Measurements from ENCODE around the gene TICAM1. TPM values are rescaled to one million over a fixed set of nuclear protein-coding genes. Genes with fewer than 3 reads are reported as not detected.

The TICAM1 gene
- total and polyA plus RNA-seq, 2 of the 8 experiments (the other 6 are each of a cell fraction or from before 2014, with no cell fraction given): 0.41 to 0.65 TPM

DNA sequence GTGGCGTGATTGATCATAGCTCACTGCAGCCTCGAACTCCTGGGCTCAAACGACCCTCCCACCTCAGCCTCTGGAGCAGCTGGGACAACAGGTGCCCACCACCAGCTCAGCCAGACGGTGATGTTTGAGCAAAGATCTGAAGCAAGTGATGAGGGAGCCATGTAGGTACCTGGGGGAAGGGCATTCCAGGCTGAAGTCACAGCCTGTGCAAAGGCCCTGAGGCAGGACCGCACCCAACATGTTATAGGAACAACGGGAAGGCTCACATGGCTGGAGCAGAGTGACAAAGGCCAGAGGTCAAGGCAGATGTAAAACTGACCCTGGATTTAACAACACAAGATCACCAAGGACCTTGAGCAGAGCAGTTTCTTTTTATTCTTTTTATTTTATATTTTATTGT lies 25.1 kb downstream of the TICAM1 start (continued):
- TF ChIP-seq, protein P1, sequence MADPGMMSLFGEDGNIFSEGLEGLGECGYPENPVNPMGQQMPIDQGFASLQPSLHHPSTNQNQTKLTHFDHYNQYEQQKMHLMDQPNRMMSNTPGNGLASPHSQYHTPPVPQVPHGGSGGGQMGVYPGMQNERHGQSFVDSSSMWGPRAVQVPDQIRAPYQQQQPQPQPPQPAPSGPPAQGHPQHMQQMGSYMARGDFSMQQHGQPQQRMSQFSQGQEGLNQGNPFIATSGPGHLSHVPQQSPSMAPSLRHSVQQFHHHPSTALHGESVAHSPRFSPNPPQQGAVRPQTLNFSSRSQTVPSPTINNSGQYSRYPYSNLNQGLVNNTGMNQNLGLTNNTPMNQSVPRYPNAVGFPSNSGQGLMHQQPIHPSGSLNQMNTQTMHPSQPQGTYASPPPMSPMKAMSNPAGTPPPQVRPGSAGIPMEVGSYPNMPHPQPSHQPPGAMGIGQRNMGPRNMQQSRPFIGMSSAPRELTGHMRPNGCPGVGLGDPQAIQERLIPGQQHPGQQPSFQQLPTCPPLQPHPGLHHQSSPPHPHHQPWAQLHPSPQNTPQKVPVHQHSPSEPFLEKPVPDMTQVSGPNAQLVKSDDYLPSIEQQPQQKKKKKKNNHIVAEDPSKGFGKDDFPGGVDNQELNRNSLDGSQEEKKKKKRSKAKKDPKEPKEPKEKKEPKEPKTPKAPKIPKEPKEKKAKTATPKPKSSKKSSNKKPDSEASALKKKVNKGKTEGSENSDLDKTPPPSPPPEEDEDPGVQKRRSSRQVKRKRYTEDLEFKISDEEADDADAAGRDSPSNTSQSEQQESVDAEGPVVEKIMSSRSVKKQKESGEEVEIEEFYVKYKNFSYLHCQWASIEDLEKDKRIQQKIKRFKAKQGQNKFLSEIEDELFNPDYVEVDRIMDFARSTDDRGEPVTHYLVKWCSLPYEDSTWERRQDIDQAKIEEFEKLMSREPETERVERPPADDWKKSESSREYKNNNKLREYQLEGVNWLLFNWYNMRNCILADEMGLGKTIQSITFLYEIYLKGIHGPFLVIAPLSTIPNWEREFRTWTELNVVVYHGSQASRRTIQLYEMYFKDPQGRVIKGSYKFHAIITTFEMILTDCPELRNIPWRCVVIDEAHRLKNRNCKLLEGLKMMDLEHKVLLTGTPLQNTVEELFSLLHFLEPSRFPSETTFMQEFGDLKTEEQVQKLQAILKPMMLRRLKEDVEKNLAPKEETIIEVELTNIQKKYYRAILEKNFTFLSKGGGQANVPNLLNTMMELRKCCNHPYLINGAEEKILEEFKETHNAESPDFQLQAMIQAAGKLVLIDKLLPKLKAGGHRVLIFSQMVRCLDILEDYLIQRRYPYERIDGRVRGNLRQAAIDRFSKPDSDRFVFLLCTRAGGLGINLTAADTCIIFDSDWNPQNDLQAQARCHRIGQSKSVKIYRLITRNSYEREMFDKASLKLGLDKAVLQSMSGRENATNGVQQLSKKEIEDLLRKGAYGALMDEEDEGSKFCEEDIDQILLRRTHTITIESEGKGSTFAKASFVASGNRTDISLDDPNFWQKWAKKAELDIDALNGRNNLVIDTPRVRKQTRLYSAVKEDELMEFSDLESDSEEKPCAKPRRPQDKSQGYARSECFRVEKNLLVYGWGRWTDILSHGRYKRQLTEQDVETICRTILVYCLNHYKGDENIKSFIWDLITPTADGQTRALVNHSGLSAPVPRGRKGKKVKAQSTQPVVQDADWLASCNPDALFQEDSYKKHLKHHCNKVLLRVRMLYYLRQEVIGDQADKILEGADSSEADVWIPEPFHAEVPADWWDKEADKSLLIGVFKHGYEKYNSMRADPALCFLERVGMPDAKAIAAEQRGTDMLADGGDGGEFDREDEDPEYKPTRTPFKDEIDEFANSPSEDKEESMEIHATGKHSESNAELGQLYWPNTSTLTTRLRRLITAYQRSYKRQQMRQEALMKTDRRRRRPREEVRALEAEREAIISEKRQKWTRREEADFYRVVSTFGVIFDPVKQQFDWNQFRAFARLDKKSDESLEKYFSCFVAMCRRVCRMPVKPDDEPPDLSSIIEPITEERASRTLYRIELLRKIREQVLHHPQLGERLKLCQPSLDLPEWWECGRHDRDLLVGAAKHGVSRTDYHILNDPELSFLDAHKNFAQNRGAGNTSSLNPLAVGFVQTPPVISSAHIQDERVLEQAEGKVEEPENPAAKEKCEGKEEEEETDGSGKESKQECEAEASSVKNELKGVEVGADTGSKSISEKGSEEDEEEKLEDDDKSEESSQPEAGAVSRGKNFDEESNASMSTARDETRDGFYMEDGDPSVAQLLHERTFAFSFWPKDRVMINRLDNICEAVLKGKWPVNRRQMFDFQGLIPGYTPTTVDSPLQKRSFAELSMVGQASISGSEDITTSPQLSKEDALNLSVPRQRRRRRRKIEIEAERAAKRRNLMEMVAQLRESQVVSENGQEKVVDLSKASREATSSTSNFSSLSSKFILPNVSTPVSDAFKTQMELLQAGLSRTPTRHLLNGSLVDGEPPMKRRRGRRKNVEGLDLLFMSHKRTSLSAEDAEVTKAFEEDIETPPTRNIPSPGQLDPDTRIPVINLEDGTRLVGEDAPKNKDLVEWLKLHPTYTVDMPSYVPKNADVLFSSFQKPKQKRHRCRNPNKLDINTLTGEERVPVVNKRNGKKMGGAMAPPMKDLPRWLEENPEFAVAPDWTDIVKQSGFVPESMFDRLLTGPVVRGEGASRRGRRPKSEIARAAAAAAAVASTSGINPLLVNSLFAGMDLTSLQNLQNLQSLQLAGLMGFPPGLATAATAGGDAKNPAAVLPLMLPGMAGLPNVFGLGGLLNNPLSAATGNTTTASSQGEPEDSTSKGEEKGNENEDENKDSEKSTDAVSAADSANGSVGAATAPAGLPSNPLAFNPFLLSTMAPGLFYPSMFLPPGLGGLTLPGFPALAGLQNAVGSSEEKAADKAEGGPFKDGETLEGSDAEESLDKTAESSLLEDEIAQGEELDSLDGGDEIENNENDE (IDR thresholded peaks at IDR 0.05; ENCODE audit: insufficient replicate concordance, low read length): no peak
- no peak for TF ChIP-seq BRCA1 (IDR thresholded peaks at IDR 0.05; ENCODE audit: low read depth, low read length)

Data from H1 (cell line).